Heart right ventricle (tissue), 16 donors: Measurements from ENCODE around the gene RAMAC. TPM values are rescaled to one million over a fixed set of nuclear protein-coding genes. Genes with fewer than 3 reads are reported as not detected.

Experiments used
- ATAC-seq, 8 donors: fragments of 200-7000 bp; cut with Tn5 transposase; one replicate each; pipeline ENCODE4 v1.9.1; 2020; ENCODE audit warnings: mild to moderate bottlenecking in 8 of 8, moderate library complexity in 8 of 8, moderate number of reproducible peaks in 1 of 8
- DNase-seq, 2 donors: peaks; one replicate each; pipeline ENCODE4 v3.0.0-alpha.2; 2020
- H3K27ac ChIP-seq, 10 donors: fragments of 200-600 bp; sonication (generic) in 2 of 10; one replicate each; pipeline versions ENCODE4 v1.5.0 to v1.8.0; 2020 to 2022; ENCODE audit warnings: mild to moderate bottlenecking in 3 of 10
- H3K27me3 ChIP-seq, 7 donors: fragments of 200-600 bp; one replicate each; pipeline ENCODE4 v1.8.0; 2021 to 2022; ENCODE audit warnings: mild to moderate bottlenecking in 2 of 7
- H3K36me3 ChIP-seq, 9 donors: fragments of 200-600 bp; sonication (generic) in 1 of 9; one replicate each; pipeline versions ENCODE4 v1.5.0 to v1.8.0; 2020 to 2022; ENCODE audit warnings: mild to moderate bottlenecking in 2 of 9
- H3K4me1 ChIP-seq, 9 donors: fragments of 200-600 bp; sonication (generic) in 1 of 9; one replicate each; pipeline versions ENCODE4 v1.5.0 to v1.8.0; 2020 to 2022; ENCODE audit warnings: mild to moderate bottlenecking in 4 of 9
- H3K4me3 ChIP-seq, 10 donors: fragments of 200-600 bp; sonication (generic) in 2 of 10; one replicate each; pipeline versions ENCODE4 v1.5.0 to v1.8.0; 2020 to 2022; ENCODE audit warnings: mild to moderate bottlenecking in 7 of 10, moderate library complexity in 2 of 10
- H3K9me3 ChIP-seq, 11 donors: fragments of 200-600 bp in 10 of 11; sonication (generic) in 2 of 11; one replicate each; pipeline versions ENCODE4 v1.5.0 to v1.8.0; 2013 to 2022; ENCODE audit warnings: mild to moderate bottlenecking in 2 of 11, control low read depth in 1 of 11, moderate library complexity in 1 of 11
- WGBS, 2 donors: extraction: QIAGEN DNeasy Blood & Tissue Kit; methylation state at CpG; one replicate each; pipeline ENCODE4 v1.1.7; 2013; ENCODE audit warnings: inconsistent platforms in 1 of 2; 5-methylcytosine and 5-hydroxymethylcytosine counted together
- intact Hi-C, 10 donors: fragments of 100-400 bp; cut with DNase I; formaldehyde crosslinking; loops; one replicate each; pipeline versions ENCODE4 v1.11.1 to v1.14.2; 2022
- polyA plus RNA-seq, 2 donors: library from polyadenylated mRNA; stranded (reverse); fragments of 200-250 nt; gene quantifications; one replicate each; pipeline ENCODE4 v1.2.3, GENCODE V29; 2013
- total RNA-seq, 10 donors: library from RNA; stranded (reverse); fragmentation: NEBNext Ultra II Directional in 3 of 10; extraction: Animal tissue kit (Norgen Biotek cat#: 25700) in 3 of 10; gene quantifications; one replicate each; pipeline versions ENCODE4 v1.2.1 to v1.2.4, GENCODE V29; 2021 to 2023
- TF ChIP-seq, protein P1 (sequence below), 9 donors: fragments of 200-600 bp; sonication (generic) in 2 of 9; IDR thresholded peaks; one replicate each; pipeline versions ENCODE4 v1.5.0 to v1.8.0; 2021 to 2022; ENCODE audit warnings: antibody characterized with exemption in 9 of 9, mild to moderate bottlenecking in 5 of 9, moderate library complexity in 1 of 9
- donor health status: Arrhythmogenic right ventricular cardiomyopathy.
- donor health status: ischemic (EF 13 %, LVEDD 7.1; RV severe dilation, severe dysfunction).
- donor health status: healthy with polysubstance abuse.
- donor health status: DM: no; HTN: yes; CAD: no.
- donor health status: DM: no; HTN: no; CAD: no.
- donor health status: ischemic (EF 25% LVEDD 6.9; RV normal size, moderate dysfunction).
- donor health status: ischemic (EF 25% LVEDD 5.7; RV mildly dilated, moderate dysfunction).
- donor health status: healthy.
- donor health status: DM: yes; HTN: yes; CAD: no.
- donor health status: Ischemic cardiomyopathy.
- donor health status: ischemic (EF 35%, LVEDD 5.7; RV mildly dilated, moderate dysfunction).
- donor health status: nonischemic (EF 11% LVEDD 7.7; RV severe dilation, severe dysfunction).
- donor health status: DM: yes; HTN: yes; CAD: no.
- donor health status: PGD.
- donor health status: ischemic (EF 29% LVEDD 5.4; RV normal size, mild dysfunction).
- donor health status: nonischemic (EF 23%, LVEDD 6.1; RV moderate dilation, normal function).

The RAMAC gene
- total and polyA plus RNA-seq, 12 donors: 11.8 to 20.4 (median 14.4) TPM

DNA sequence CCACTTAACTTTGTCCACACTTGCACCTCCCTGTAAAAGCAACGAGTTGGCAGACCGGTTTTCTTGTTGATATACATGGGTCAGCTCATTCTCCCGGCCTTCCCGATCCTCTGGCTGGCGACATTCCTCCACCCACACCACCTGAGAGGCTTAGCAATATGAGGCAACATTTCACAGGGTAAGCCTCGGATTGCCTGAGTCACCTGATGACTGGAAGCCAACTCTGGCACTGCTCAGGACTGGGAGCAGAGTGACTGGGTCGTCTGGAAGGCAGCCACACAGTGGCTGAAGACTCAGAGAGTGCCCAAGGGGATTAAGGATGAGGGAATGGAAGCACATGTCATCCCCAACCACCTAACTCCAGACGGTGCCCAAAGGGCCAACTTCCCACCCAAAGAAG is 43.3 kb upstream of the RAMAC start:
- Histone ChIP-seq H3K36me3 (no peaks in the 10 kb centered on the region), H3K27ac (no peak overlapping the region), H3K27me3 (no peaks in the 10 kb centered on the region), H3K4me3 (no peak overlapping the region), H3K9me3 (no peaks in the 10 kb centered on the region), H3K4me1 (peaks cover 0 to 3% (median 0%) of the 10 kb centered on the region in 9 donors)
- 70 to 79% methylated on average over 8 of the region's 8 CpGs for WGBS, 2 donors
- intact Hi-C loops: no loop called here
- TF ChIP-seq, protein P1, sequence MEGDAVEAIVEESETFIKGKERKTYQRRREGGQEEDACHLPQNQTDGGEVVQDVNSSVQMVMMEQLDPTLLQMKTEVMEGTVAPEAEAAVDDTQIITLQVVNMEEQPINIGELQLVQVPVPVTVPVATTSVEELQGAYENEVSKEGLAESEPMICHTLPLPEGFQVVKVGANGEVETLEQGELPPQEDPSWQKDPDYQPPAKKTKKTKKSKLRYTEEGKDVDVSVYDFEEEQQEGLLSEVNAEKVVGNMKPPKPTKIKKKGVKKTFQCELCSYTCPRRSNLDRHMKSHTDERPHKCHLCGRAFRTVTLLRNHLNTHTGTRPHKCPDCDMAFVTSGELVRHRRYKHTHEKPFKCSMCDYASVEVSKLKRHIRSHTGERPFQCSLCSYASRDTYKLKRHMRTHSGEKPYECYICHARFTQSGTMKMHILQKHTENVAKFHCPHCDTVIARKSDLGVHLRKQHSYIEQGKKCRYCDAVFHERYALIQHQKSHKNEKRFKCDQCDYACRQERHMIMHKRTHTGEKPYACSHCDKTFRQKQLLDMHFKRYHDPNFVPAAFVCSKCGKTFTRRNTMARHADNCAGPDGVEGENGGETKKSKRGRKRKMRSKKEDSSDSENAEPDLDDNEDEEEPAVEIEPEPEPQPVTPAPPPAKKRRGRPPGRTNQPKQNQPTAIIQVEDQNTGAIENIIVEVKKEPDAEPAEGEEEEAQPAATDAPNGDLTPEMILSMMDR (IDR thresholded peaks at IDR 0.05): no peak
- ATAC-seq (peak in 2 of 8 donors; percentile 48 to 69), DNase-seq (no peak)

DNA sequence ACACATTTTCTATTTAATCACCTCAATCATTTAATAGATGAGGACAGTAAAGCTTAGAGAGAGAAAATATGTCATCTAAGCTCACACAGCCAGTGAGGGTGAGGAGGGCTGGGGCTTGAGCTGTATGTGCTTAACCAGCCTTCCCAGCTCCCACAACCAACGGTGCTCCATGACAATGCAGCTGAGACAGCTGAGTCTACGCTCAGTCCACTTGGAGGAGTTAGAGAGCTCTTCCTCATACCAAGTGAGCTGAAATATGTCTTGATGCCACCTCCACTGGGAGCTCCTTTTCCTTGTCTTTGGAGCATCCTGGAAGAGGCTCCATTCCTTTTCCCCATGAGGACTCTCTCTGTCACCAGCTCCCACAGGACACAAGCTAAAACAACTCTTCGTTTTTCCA is 42.8 kb upstream of the RAMAC start:
- 60 to 76% methylated on average over 3 of the region's 3 CpGs for WGBS, 2 donors
- no peak overlapping the region for H3K4me3 ChIP-seq
- H3K4me1 ChIP-seq: peaks cover 0 to 3% (median 0%) of the 10 kb centered on the region in 9 donors
- no peaks in the 10 kb centered on the region for H3K36me3 ChIP-seq
- DNase-seq (no peak), ATAC-seq (peak in 2 of 8 donors; percentile 31 to 55)
- H3K27ac ChIP-seq: no peak overlapping the region
- no peaks in the 10 kb centered on the region for H3K9me3 ChIP-seq
- TF ChIP-seq, protein P1 (IDR thresholded peaks at IDR 0.05): no peak
- intact Hi-C loops: no loop called here
- H3K27me3 ChIP-seq: no peaks in the 10 kb centered on the region

DNA sequence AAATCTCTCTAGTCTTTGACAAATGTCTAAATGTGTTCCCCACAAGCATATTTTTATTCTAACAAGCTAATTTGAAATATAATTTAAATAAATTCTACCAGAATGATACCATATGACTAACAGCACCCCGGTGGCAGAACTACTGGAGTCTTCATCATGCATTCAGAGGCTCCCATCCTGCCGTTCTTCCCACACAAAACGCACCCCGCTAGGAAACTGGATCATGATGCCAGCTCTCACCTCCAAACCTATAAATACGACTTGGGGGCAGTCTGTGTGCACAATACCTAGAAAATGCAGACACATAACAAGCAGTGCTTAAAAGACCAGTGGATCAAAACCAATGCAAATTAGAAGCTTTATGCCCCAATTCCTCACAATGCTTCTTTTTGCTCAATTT is 42.0 kb upstream of the RAMAC start:
- Histone ChIP-seq H3K27me3 (no peaks in the 10 kb centered on the region), H3K4me1 (peaks cover 0 to 3% (median 0%) of the 10 kb centered on the region in 9 donors), H3K36me3 (no peaks in the 10 kb centered on the region), H3K27ac (no peak overlapping the region), H3K9me3 (no peaks in the 10 kb centered on the region), H3K4me3 (no peak overlapping the region)
- TF ChIP-seq, protein P1 (IDR thresholded peaks at IDR 0.05): no peak
- ATAC-seq: no peak
- 88 to 91% methylated on average over 5 of the region's 5 CpGs for WGBS, 2 donors
- intact Hi-C loops: no loop called here
- no peak for DNase-seq

DNA sequence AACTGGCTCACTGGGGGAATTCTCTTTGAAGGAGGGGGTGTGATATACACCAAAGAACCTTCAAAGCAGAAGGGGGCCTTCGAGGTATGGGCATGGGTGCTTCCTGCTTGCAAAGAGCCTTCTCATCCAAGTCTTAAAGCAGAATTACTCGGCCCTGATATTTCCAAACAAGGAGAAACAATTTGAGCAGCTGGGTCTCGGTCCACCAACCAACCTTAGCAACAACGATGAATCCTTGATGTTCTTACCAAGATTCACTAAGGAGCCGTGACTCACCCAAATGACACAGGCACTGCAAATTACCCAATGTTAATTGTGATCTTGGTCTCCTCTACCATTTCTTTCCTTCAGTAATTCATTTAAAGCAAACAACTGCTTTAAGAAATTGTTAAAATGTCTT is 41.2 kb upstream of the RAMAC start:
- Histone ChIP-seq H3K27me3 (peaks cover 0 to 6% (median 0%) of the 10 kb centered on the region in 7 donors), H3K9me3 (no peaks in the 10 kb centered on the region), H3K27ac (no peak overlapping the region), H3K36me3 (no peaks in the 10 kb centered on the region), H3K4me1 (peaks cover 0 to 3% (median 0%) of the 10 kb centered on the region in 9 donors), H3K4me3 (no peak overlapping the region)
- DNase-seq (no peak), ATAC-seq (no peak)
- TF ChIP-seq, protein P1 (IDR thresholded peaks at IDR 0.05): no peak
- 75 to 82% methylated on average over 5 of the region's 5 CpGs for WGBS, 2 donors
- intact Hi-C loops: no loop called here
